Caco-2 (cell line): ENCODE results near the gene FADS3. TPM values are rescaled to one million over a fixed set of nuclear protein-coding genes. Genes with fewer than 3 reads are reported as not detected.

Experiments
- BruUV-seq: library from RNA; stranded (reverse); fragments of 400-500 nt; replicated peaks from 2 replicates; lab custom pipeline; 2021; lab: Mats Ljungman, UMichigan
- CTCF ChIA-PET: fragments of 300-600 bp; sonication (Branson Sonifier 250); formaldehyde crosslinking; loops from one replicate; lab custom pipeline; 2022; ENCODE audit warnings: antibody characterized with exemption; lab: Charles Lee
- POLR2A ChIA-PET: fragments of 300-600 bp; sonication (Branson Sonifier 250); formaldehyde crosslinking; loops from one replicate; lab custom pipeline; 2022; ENCODE audit warnings: antibody characterized with exemption; lab: Charles Lee
- DNase-seq, 2 experiments: peaks; one replicate each; pipeline versions ENCODE4 v3.0.0 to v3.0.0-alpha.2; 2020 to 2022
- H3K27me3 ChIP-seq: replicated peaks from 2 replicates; pipeline ENCODE4 v1.6.0; 2011; ENCODE audit warnings: low read length; ENCODE audit not compliant: control insufficient read depth, insufficient read depth
- H3K36me3 ChIP-seq: 2 replicates; pipeline ENCODE4 v1.5.1; 2011; ENCODE audit warnings: low read length; ENCODE audit not compliant: control insufficient read depth, insufficient read depth
- H3K4me1 ChIP-seq: fragments of 250-450 bp; sonication (Bioruptor Pico); 2 replicates; pipeline ENCODE4 v1.5.1; 2020; ENCODE audit warnings: mild to moderate bottlenecking
- H3K4me3 ChIP-seq: 2 replicates; pipeline ENCODE4 v1.5.1; 2011; ENCODE audit warnings: low read depth, mild to moderate bottlenecking, control low read depth, low read length
- H3K9me3 ChIP-seq: fragments of 250-450 bp; sonication (Bioruptor Pico); 2 replicates; pipeline ENCODE4 v1.5.1; 2020; ENCODE audit warnings: mild to moderate bottlenecking, moderate library complexity
- H3K27ac Mint-ChIP-seq: one replicate; pipeline ENCODE4 v1.8.0; 2022; ENCODE audit warnings: mixed read lengths; ENCODE audit not compliant: unreplicated experiment
- H3K27me3 Mint-ChIP-seq: one replicate; pipeline ENCODE4 v1.8.0; 2022; ENCODE audit warnings: mixed read lengths; ENCODE audit not compliant: insufficient read depth, unreplicated experiment
- H3K36me3 Mint-ChIP-seq: one replicate; pipeline ENCODE4 v1.8.0; 2022; ENCODE audit warnings: mild to moderate bottlenecking, mixed read lengths; ENCODE audit not compliant: insufficient read depth, unreplicated experiment
- H3K4me1 Mint-ChIP-seq: one replicate; pipeline ENCODE4 v1.8.0; 2022; ENCODE audit warnings: low read depth, mixed read lengths; ENCODE audit not compliant: unreplicated experiment
- H3K4me3 Mint-ChIP-seq: one replicate; pipeline ENCODE4 v1.8.0; 2022; ENCODE audit warnings: mild to moderate bottlenecking, moderate library complexity, mixed read lengths; ENCODE audit not compliant: unreplicated experiment
- H3K9me3 Mint-ChIP-seq: one replicate; pipeline ENCODE4 v1.8.0; 2022; ENCODE audit warnings: mixed read lengths; ENCODE audit not compliant: unreplicated experiment
- intact Hi-C: fragments of 100-400 bp; cut with micrococcal nuclease; formaldehyde crosslinking; loops from one replicate; pipeline ENCODE4 v1.10.0; 2022; ENCODE audit not compliant: unreplicated experiment
- total RNA-seq: library from RNA; stranded (reverse); gene quantifications from 2 replicates; pipeline ENCODE4 v1.2.3, GENCODE V29; 2022
- TF ChIP-seq, protein P1 (sequence below), 2 experiments: fragments of 200-600 bp in 1 of 2; IDR thresholded peaks; 1 replicate in 1 of 2; 2 replicates in 1 of 2; pipeline versions ENCODE4 v1.5.1 to v1.8.0; 2011 to 2022; ENCODE audit warnings: antibody characterized with exemption in 1 of 2, control low read depth in 1 of 2, inconsistent platforms in 1 of 2, low read depth in 1 of 2, low read length in 1 of 2, mild to moderate bottlenecking in 1 of 2, moderate library complexity in 1 of 2; ENCODE audit not compliant: insufficient read depth in 1 of 2, severe bottlenecking in 1 of 2, unreplicated experiment in 1 of 2

Gene FADS3
- total RNA-seq, 1 experiment from 2014 or later = 32.7 TPM

DNA sequence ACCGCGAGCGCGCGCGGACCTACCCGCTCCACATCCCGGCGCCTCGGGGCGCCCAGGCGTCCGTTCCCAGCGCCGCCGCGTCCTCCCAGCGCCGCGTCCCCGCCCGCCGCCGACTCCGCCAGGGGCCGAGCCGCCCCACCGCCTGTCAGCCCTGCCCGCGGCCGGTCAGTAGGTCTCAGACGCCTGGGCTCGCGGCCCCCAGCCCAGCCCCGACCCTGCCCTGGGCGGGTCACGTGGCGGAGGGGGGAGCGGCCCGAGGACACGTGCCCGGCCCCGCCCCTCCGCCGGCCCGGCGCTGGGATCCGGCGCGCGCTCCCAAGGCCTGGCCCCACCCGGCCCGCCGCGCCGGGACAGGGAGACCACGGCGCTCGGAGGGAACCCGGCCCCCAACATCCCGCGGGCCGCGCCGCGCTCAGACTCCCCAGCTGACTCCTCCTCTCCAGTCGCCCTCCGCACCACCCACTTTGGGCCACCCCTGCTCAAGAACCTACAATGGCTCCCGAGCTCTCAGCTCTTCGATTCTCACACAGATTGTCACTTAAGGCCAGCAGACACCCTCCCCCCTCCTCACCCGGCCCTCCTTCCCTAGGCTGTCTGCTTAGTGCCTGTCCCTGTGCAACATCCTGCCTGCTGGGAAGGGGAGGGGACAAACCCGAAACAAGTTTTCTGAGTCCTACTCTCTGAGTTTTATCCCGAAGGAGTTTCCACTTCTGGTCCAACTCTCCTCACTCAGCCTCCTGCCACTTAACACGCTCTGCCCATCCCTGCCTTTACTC lies 26.2 kb upstream of the FADS3 start, which contains the start of gene RAB3IL1:
RAB3IL1 (minus strand) TSS at position 233 of the 776 bp plus-strand sequence; CDS start at position 34, 199 bp downstream.
- H3K9me3 ChIP-seq = no peaks in the 10 kb centered on the region
- H3K27me3 Mint-ChIP-seq = no peaks in the 10 kb centered on the region
- H3K4me1 Mint-ChIP-seq = peaks cover 27% of the 10 kb centered on the region
- H3K4me1 ChIP-seq = peaks cover 24% of the 10 kb centered on the region
- peak within 1 kb of the TSS; percentile 68 for H3K4me3 ChIP-seq
- POLR2A ChIA-PET = interaction anchor here (1.5 kb wide), 1 partner anchor 32 kb away, joined by 5 read pairs; no protein-coding TSS in a partner anchor
- intact Hi-C loops = loop anchor here (10.0 kb wide), 1 partner anchor 883 kb away; no protein-coding TSS in a partner anchor
- H3K36me3 Mint-ChIP-seq = peaks cover 8% of the 10 kb centered on the region
- CTCF ChIA-PET = interaction anchor here (0.5 to 0.9 kb wide), 4 partner anchors 30 to 165 kb away, joined by 4 to 6 read pairs (median 4); no protein-coding TSS in a partner anchor
- H3K4me3 Mint-ChIP-seq = peak within 1 kb of the TSS; percentile 98
- BruUV-seq = no TSS peak
- peak; percentile 70 to 87 for DNase-seq
- peak within 1 kb of the TSS; percentile 71 for H3K27ac Mint-ChIP-seq
- no peaks in the 10 kb centered on the region for H3K9me3 Mint-ChIP-seq
- TF ChIP-seq, protein P1, sequence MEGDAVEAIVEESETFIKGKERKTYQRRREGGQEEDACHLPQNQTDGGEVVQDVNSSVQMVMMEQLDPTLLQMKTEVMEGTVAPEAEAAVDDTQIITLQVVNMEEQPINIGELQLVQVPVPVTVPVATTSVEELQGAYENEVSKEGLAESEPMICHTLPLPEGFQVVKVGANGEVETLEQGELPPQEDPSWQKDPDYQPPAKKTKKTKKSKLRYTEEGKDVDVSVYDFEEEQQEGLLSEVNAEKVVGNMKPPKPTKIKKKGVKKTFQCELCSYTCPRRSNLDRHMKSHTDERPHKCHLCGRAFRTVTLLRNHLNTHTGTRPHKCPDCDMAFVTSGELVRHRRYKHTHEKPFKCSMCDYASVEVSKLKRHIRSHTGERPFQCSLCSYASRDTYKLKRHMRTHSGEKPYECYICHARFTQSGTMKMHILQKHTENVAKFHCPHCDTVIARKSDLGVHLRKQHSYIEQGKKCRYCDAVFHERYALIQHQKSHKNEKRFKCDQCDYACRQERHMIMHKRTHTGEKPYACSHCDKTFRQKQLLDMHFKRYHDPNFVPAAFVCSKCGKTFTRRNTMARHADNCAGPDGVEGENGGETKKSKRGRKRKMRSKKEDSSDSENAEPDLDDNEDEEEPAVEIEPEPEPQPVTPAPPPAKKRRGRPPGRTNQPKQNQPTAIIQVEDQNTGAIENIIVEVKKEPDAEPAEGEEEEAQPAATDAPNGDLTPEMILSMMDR (IDR thresholded peaks at IDR 0.05; ENCODE audit: insufficient read depth in 1 of 2, low read depth in 1 of 2, low read length in 1 of 2, severe bottlenecking in 1 of 2, unreplicated experiment in 1 of 2) = no peak
- no peaks in the 10 kb centered on the region for H3K27me3 ChIP-seq
- no peaks in the 10 kb centered on the region for H3K36me3 ChIP-seq

DNA sequence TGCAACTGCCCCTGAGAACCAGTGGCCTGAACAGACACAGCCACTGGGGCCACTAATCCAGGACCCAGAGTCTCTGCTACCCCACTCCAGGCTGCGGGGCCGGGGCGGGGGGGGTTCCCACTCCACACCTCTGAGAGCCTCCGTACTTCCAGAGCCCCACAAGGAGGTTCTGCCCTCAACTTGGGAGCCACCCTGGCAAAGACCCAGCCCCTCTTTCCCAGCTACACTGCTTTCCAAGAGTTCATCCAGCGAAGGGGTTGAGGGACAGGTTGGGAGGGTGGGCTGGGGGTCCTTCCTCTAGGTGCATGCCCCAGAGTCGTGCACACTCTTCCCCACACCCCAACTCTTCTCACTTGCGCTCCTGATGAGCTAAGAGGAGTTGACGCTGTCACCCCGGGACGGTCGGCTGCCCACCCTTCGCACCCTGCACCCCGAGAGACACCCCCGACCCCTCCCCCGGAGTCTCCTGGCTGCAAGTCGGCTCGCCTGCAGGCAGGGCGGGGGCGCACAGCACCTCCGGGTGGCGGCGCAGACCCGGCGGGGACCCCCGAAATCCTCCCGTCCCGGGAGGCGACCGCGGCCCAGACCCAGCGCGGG lies 25.5 kb upstream of the FADS3 start:
- TF ChIP-seq, protein P1 (IDR thresholded peaks at IDR 0.05; ENCODE audit: insufficient read depth in 1 of 2, low read depth in 1 of 2, low read length in 1 of 2, severe bottlenecking in 1 of 2, unreplicated experiment in 1 of 2) = no peak
- Histone ChIP-seq H3K4me1 (peaks cover 24% of the 10 kb centered on the region), H3K4me3 (peak overlapping the region; percentile 68), H3K36me3 (no peaks in the 10 kb centered on the region), H3K27me3 (no peaks in the 10 kb centered on the region), H3K9me3 (no peaks in the 10 kb centered on the region)
- intact Hi-C loops = loop anchor here (10.0 kb wide), 1 partner anchor 882 kb away; no protein-coding TSS in a partner anchor
- peaks cover 8% of the 10 kb centered on the region for H3K36me3 Mint-ChIP-seq
- H3K27ac Mint-ChIP-seq = no peak overlapping the region
- ChIA-PET CTCF (interaction anchor here (0.5 to 1.2 kb wide), 3 partner anchors 18 to 165 kb away, joined by 4 to 6 read pairs (median 4); no protein-coding TSS in a partner anchor), POLR2A (interaction anchor here (1.5 kb wide), 1 partner anchor 32 kb away, joined by 5 read pairs; no protein-coding TSS in a partner anchor)
- no peaks in the 10 kb centered on the region for H3K27me3 Mint-ChIP-seq
- peaks cover 27% of the 10 kb centered on the region for H3K4me1 Mint-ChIP-seq
- peak in 1 of 2 experiments; percentile 28 for DNase-seq
- peak overlapping the region; percentile 98 for H3K4me3 Mint-ChIP-seq
- BruUV-seq = no TSS peak
- no peaks in the 10 kb centered on the region for H3K9me3 Mint-ChIP-seq
